ENCODE data around the gene NPAS3. TPM values are rescaled to one million over a fixed set of nuclear protein-coding genes. Genes with fewer than 3 reads are reported as not detected.

NPAS3 gene
- total RNA-seq, 1 donor from 2014 or later, result 6.1 TPM

DNA sequence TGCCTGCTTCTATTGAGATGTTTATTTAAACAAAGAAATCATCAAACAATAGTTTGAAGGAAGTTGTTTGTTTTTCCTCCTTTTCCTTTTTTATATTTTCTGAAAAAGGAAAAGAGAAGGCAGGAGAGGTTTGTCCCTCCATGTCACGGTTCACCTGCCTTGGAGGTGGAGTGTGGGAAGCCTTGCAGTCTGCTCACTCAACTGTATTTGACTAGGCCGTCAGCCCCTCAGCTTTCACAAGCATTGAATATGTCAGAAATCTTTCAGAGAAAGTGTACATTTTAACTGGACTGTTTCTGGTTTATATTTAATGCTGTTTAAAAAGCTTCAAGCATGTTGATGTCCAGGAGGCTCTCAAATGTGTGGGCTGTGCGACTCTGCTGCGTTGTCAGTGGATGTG is 370.4 kb downstream of the NPAS3 start:
- H3K27ac Mint-ChIP-seq, result no peak overlapping the region
- no peak overlapping the region for H3K4me3 Mint-ChIP-seq (ENCODE audit: low read depth)
- peaks cover 1% of the 10 kb centered on the region for H3K4me1 Mint-ChIP-seq (ENCODE audit: low read depth)
- peaks cover 2% of the 10 kb centered on the region for H3K27me3 Mint-ChIP-seq
- DNase-seq (ENCODE audit: low spot score, unreplicated experiment), result no peak
- no peaks in the 10 kb centered on the region for H3K36me3 Mint-ChIP-seq (ENCODE audit: insufficient read depth)
- TF ChIP-seq, protein P1, sequence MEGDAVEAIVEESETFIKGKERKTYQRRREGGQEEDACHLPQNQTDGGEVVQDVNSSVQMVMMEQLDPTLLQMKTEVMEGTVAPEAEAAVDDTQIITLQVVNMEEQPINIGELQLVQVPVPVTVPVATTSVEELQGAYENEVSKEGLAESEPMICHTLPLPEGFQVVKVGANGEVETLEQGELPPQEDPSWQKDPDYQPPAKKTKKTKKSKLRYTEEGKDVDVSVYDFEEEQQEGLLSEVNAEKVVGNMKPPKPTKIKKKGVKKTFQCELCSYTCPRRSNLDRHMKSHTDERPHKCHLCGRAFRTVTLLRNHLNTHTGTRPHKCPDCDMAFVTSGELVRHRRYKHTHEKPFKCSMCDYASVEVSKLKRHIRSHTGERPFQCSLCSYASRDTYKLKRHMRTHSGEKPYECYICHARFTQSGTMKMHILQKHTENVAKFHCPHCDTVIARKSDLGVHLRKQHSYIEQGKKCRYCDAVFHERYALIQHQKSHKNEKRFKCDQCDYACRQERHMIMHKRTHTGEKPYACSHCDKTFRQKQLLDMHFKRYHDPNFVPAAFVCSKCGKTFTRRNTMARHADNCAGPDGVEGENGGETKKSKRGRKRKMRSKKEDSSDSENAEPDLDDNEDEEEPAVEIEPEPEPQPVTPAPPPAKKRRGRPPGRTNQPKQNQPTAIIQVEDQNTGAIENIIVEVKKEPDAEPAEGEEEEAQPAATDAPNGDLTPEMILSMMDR (IDR thresholded peaks at IDR 0.05; ENCODE audit: unreplicated experiment), result no peak
- no peaks in the 10 kb centered on the region for H3K9me3 Mint-ChIP-seq (ENCODE audit: low read depth)

DNA sequence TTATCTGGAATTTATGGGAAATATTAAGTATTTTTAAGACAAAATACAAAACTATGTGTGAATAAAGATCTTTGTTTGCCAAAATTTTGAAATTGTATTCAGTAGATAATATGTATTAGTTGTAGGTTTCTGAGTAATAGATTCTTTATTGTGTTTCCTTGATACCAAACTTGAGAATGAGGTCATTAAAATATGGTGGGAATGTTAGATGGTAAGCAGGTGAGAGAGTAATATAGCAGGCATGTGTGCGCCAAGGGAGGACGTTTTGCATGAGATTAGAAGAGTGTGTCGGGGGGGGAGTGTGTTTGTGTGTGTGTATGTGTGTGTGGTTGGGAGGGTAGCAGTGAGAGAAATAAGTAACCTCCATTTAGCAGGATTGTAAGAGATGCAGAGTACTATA is 376.5 kb downstream of the NPAS3 start:
- Mint-ChIP-seq H3K27me3 (peaks cover 10% of the 10 kb centered on the region), H3K36me3 (ENCODE audit: insufficient read depth) (no peaks in the 10 kb centered on the region), H3K4me3 (ENCODE audit: low read depth) (no peak overlapping the region), H3K9me3 (ENCODE audit: low read depth) (no peaks in the 10 kb centered on the region), H3K27ac (peak overlapping the region; percentile 2), H3K4me1 (ENCODE audit: low read depth) (no peaks in the 10 kb centered on the region)
- DNase-seq (ENCODE audit: low spot score, unreplicated experiment), result no peak
- TF ChIP-seq, protein P1 (IDR thresholded peaks at IDR 0.05; ENCODE audit: unreplicated experiment), result no peak

DNA sequence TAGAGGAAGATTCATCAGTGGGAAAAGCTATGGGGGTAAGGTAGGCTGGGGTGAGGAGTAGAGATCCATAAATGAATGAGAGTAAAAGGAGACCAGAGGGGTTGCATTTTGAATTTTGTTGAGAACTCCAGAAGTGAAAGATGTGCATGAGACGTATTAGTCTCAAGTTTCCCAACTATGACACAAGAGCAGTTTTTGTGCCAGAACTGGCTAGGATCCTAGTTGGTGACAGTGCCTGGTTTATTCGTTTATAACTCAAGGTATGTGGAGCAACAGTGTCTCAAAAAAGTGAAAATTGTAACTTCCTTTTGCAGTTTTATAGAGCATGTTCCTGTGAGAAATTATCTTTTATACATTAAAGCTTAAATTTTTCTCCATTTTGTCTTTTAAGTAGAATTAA is 377.0 kb downstream of the NPAS3 start:
- Mint-ChIP-seq H3K4me1 (ENCODE audit: low read depth) (no peaks in the 10 kb centered on the region), H3K4me3 (ENCODE audit: low read depth) (no peak overlapping the region), H3K36me3 (ENCODE audit: insufficient read depth) (no peaks in the 10 kb centered on the region), H3K9me3 (ENCODE audit: low read depth) (no peaks in the 10 kb centered on the region), H3K27me3 (peaks cover 10% of the 10 kb centered on the region), H3K27ac (no peak overlapping the region)
- DNase-seq (ENCODE audit: low spot score, unreplicated experiment), result no peak
- TF ChIP-seq, protein P1 (IDR thresholded peaks at IDR 0.05; ENCODE audit: unreplicated experiment), result no peak

DNA sequence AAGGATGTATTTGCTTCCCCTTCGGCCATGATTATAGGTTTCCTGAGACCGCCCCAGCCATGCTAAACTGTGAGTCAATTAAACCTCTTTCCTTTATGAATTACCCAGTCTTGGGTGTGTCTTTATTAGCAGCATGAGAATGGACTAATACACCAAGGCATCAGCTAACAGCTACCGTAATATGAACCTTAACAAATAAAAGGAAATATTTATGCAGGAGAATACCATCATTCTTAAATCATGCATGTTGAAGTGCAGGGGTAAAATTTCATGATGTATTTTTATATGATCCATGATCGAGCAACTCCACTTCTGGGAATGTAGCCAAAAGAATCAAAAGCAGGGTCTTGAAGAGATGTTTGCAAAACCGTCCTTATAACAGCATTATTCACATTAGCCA is 379.0 kb downstream of the NPAS3 start:
- H3K4me3 Mint-ChIP-seq (ENCODE audit: low read depth), result no peak overlapping the region
- no peak overlapping the region for H3K27ac Mint-ChIP-seq
- TF ChIP-seq, protein P1 (IDR thresholded peaks at IDR 0.05; ENCODE audit: unreplicated experiment), result no peak

DNA sequence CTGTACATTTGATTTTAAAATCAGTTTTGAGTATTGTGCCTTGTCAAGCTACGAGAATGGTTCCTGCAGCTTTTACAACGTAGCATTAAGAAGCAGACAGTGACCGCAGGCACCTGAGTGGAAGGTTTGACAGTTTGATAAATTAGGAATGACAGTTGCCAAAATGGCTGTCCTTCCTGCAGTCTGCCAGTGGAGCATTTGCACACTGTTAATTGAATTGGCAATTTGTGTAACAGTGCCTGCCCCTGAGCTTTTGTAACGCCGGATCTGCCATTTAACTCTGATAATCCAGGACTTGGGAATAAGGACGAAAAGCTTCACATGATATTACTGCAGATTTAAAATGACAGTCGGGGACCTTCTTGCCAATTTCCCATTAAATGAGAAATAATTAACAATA is 385.3 kb downstream of the NPAS3 start:
- no peaks in the 10 kb centered on the region for H3K4me1 Mint-ChIP-seq (ENCODE audit: low read depth)
- TF ChIP-seq, protein P1 (IDR thresholded peaks at IDR 0.05; ENCODE audit: unreplicated experiment), result no peak
- no peak for DNase-seq (ENCODE audit: low spot score, unreplicated experiment)
- peaks cover 5% of the 10 kb centered on the region for H3K27me3 Mint-ChIP-seq
- no peaks in the 10 kb centered on the region for H3K36me3 Mint-ChIP-seq (ENCODE audit: insufficient read depth)
- no peak overlapping the region for H3K4me3 Mint-ChIP-seq (ENCODE audit: low read depth)
- no peak overlapping the region for H3K27ac Mint-ChIP-seq
- H3K9me3 Mint-ChIP-seq (ENCODE audit: low read depth), result no peaks in the 10 kb centered on the region

More for the DNA sequence above, 379.0 kb downstream of the NPAS3 start:
- Mint-ChIP-seq H3K9me3 (ENCODE audit: low read depth) (no peaks in the 10 kb centered on the region), H3K4me1 (ENCODE audit: low read depth) (no peaks in the 10 kb centered on the region), H3K27me3 (peaks cover 10% of the 10 kb centered on the region), H3K36me3 (ENCODE audit: insufficient read depth) (no peaks in the 10 kb centered on the region)
- no peak for DNase-seq (ENCODE audit: low spot score, unreplicated experiment)

Data from progenitor cell of endocrine pancreas (in vitro differentiated cells).